COLO668 (cell line): ENCODE data around the gene MYLK2.

ENCODE experiments used
- DNase-seq: peaks from one replicate; lab custom pipeline; 2025; ENCODE audit not compliant: unreplicated experiment; lab: John Stamatoyannopoulos, UW

The MYLK2 gene

DNA sequence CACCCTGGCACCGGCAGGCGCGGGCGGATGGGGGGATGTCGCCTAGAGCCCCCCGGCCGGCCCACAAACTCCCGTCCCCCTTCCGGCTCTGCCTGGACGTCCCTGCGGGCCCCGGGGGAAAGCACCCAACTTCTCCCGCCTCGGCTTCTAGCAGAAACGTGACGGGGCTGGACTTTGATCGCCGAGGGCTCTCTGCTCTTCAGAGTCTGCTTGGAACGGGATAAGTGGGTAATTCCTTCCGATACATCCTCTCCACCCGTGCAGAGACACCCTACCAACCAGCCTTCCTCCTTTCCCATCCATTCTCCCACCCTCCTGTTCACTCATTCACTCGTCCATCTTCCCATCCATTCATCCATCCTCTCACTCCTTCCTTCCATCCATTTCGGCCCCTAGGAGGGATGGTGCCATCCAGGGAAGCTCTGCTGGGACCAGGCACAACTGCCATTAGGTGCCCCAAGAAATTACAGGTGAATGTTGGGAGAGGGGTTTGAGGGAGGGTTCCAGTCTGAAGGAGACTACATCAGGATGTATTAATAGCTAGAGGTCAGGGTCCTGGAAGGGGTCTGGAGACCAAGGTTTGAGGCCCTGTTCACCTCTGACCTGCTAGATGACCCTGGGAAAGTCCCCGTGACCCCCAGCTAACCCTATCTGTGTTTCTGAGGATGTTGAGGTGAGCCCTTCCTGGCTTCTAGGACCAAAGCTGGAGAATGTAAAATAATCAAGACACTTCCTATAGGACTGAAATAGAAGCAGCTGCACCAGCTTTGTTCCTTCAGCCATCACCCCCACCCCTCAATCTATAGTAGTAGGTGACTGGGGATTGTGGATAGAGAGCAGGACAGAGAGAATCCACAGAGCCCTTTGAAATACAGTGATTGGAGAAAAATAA, 51.8 kb downstream of the MYLK2 start:
- DNase-seq = peak; percentile 25

DNA sequence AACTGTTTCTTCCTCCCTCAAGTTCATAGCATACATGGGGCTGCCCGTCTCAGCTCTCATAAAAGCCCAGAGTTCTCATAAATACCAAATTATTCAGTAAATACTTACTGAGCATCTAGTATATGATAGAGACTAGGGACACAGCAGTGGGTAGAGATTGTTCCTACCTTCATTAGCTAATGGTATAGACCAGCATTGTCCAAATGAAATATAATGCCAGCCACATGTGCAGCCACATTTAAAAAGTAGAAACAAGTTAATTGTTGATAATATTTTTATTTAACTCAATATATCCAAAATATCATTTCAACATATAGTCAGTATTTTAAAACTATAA, 52.4 kb downstream of the MYLK2 start:
- DNase-seq = no peak

DNA sequence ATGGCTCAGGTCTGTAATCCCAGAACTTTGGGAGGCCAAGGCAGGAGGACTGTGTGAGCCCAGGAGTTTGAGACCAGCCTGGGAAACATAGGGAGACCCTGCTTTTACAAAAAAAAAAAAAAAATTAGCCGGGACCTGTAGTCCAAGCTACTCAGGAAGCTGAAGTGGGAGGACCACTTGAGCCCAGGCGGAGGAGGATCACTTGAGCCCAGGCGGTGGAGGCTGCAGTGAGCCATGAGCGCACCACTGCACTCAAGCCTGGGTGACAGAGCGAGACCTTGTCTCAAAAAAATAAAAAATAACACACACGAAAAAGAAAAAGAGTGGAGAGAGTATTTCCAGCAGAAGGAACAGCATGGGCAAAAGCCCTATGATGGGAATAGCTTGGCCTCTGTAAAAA, 53.2 kb downstream of the MYLK2 start:
- no peak for DNase-seq

DNA sequence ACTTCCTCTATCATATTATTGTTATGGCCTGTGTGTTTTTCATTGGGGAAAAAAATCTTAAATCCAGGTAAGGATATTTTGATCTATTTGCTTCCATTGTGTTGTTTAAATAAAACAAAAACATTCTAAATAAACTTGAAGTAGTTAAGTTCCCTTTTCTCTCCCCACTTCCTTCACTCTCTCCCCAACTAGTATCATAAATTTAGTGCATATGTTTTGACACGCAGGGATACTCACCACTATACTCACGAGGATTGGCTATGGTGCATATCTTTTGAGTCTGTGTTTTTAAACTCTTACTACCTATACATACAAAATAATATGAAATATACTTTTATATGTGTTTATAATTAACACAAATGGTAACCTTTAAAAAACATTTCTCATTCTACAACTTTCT, 56.5 kb downstream of the MYLK2 start:
- no peak for DNase-seq

DNA sequence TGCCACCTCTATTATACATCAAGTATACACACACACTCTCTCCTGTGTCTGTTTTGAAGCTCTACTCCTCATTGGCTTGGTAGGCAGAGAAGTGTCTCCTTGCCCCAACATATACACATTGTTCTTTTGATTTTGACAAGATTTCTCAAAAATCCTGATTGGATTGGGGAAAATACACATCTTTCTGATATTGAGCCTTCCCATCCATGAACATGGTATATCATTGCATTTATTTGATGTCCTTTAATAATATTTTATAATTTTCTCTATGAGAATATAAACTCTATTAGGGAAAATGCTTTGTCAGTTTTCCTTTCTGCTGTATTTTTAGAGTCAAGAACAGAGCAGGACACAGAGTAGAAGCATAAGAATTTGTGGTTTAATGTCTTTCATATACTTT, 58.5 kb downstream of the MYLK2 start:
- no peak for DNase-seq

DNA sequence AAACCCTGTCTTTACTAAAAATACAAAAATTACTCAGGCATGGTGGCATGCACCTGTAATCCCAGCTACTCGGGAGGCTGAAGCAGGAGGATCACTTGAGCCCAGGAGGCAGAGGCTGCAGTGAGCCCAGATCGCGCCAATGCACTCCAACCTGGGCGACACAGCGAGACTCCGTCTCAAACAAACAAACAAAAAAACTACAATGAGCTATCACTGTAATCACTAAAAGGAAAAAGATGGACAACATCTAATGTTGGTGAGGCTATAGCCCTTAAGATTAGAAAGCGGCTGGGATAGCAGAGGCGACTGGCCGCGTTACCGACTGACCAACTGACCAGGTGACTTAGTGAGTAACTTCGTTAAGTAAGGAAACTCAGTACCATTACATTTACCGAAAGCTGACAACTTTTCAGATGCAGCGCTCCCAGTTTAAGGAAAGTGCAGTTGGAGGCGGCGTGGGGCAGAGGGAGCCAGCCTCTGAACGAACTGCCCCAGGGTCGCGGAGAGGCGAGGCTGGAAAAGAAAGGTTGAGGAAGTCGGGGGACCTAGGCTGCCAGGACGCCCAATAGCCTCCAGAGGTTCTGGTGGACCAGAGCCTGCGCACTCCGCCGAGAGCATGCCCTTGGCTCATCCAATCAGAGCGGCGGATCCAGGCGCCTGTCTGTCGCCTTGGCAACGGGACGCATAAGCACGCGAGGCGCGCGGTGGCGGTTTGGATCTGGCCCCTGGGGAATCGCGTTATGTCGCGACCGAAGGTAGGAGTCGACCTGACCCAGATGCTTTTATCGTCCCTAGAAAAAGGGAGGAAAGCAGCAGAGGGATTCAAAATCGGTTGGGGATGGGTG, 60.2 kb downstream of the MYLK2 start:
- peak; percentile 96 for DNase-seq

DNA sequence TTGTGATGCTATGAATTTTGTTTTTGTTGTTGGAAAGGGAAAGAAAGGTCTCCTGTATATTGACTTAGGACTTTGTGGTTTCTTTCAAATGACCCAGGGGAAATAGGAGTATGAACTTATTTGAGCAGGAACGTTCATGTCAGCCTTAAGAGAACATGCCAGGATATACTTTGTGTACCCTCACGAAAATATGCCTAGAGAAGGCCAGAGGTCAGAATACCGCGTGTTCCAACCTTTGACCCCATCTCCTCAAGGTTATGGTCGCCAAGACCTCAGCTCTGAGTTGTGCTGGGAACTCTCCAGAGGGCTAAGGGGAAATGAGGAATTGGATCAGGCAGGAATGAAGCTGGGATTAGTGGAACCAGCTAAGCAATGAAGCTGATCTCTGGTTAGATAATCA, 62.8 kb downstream of the MYLK2 start:
- no peak for DNase-seq

DNA sequence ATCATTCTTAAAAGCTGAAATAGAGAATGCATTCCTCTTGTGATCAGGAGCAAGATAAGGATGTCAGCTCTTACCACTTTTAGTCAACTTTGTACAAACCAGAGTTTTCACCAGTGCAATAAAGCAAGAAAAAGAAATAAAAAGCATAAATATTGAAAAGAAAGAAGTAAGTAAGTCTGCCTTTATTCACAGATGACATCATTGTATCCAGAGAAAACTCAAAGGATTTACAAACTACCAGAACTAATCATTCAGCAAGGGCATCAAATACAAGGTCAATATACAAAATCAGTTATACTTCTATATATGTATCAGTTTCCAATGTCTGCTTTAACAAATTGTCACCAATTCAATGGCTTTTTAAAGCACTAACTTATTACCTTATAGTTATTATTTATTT, 64.7 kb downstream of the MYLK2 start:
- DNase-seq = no peak
